GM23248 (cell line): ENCODE results near the gene CD79A.

Experiments used
- EZH2 ChIP-seq: fragments of 200-600 bp; sonication (generic); IDR thresholded peaks from 2 replicates; pipeline ENCODE4 v1.6.1; 2018; ENCODE audit warnings: antibody characterized with exemption, mild to moderate bottlenecking; ENCODE audit not compliant: insufficient read depth, poor library complexity, severe bottlenecking
- EZH2phosphoT487 ChIP-seq: fragments of 200-600 bp; sonication (generic); IDR thresholded peaks from 2 replicates; pipeline ENCODE4 v1.6.1; 2018; ENCODE audit warnings: antibody characterized with exemption, moderate library complexity, mild to moderate bottlenecking, low read depth; ENCODE audit not compliant: insufficient read depth

DNA sequence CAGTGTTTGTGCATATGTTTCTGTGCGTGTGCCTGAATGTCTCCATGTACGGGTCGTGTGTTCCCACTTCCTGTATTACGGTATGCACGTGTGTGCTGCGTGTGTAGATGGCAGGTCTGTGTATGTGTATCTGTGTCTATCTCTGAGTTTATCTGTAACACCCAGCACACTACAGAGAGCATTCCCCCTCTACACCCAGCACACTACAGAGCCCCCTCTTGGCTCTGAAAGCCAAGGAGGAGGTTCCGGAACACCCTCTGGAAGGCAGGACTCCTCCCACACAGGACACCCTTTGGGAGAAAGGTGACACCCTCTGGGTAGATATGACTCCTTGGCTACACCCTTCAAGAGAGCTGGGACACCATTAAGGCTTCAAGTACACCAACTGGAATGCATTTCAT, 53.2 kb downstream of the CD79A start:
- no peak for TF ChIP-seq EZH2phosphoT487
- TF ChIP-seq EZH2 = no peak
